ENCODE measurements around the gene PAIP2.
"Not testable (repeated sequence)": the region's sequence is repeated elsewhere in the genome, so short reads cannot be mapped to it uniquely, and the experiment has no call there.

Gene PAIP2

GRCh38 chr5:139354186-139354585 is 12.5 kb downstream of the PAIP2 start:
- TF ChIP-seq CTCF (IDR thresholded peaks at IDR 0.05; ENCODE audit: low read depth, low read length, missing control alignments) = no peak
- DNase-seq (ENCODE audit: extremely low read depth, low read depth) = no peak
- no peak overlapping the region for H3K4me3 ChIP-seq (replicated peaks; ENCODE audit: low read depth, low read length)

- not testable (repeated sequence) for H3K4me3 ChIP-seq (replicated peaks; ENCODE audit: low read depth, low read length); DNase-seq (ENCODE audit: extremely low read depth, low read depth)
Measured at GRCh38 chr5:139355900-139356299, 14.2 kb downstream of the PAIP2 start.

GRCh38 chr5:139358064-139358463 is 16.4 kb downstream of the PAIP2 start:
- no peak for TF ChIP-seq CTCF (IDR thresholded peaks at IDR 0.05; ENCODE audit: low read depth, low read length, missing control alignments)
- no peak for DNase-seq (ENCODE audit: extremely low read depth, low read depth)
- no peak overlapping the region for H3K4me3 ChIP-seq (replicated peaks; ENCODE audit: low read depth, low read length)

GRCh38 chr5:139360384-139360783 is 18.7 kb downstream of the PAIP2 start:
- no peak for TF ChIP-seq CTCF (IDR thresholded peaks at IDR 0.05; ENCODE audit: low read depth, low read length, missing control alignments)
- no peak overlapping the region for H3K4me3 ChIP-seq (replicated peaks; ENCODE audit: low read depth, low read length)
- no peak for DNase-seq (ENCODE audit: extremely low read depth, low read depth)

GRCh38 chr5:139361835-139362429 is 20.3 kb downstream of the PAIP2 start:
- no peak for TF ChIP-seq CTCF (IDR thresholded peaks at IDR 0.05; ENCODE audit: low read depth, low read length, missing control alignments)
- no peak for DNase-seq (ENCODE audit: extremely low read depth, low read depth)
- H3K4me3 ChIP-seq (replicated peaks; ENCODE audit: low read depth, low read length) = no peak overlapping the region

- no peak overlapping the region for H3K4me3 ChIP-seq (replicated peaks; ENCODE audit: low read depth, low read length)
- TF ChIP-seq CTCF (IDR thresholded peaks at IDR 0.05; ENCODE audit: low read depth, low read length, missing control alignments) = no peak
- DNase-seq (ENCODE audit: extremely low read depth, low read depth) = no peak
Measured at GRCh38 chr5:139363937-139364336, 22.3 kb downstream of the PAIP2 start.

- no peak for DNase-seq (ENCODE audit: extremely low read depth, low read depth)
- no peak for TF ChIP-seq CTCF (IDR thresholded peaks at IDR 0.05; ENCODE audit: low read depth, low read length, missing control alignments)
- no peak overlapping the region for H3K4me3 ChIP-seq (replicated peaks; ENCODE audit: low read depth, low read length)
Measured at GRCh38 chr5:139364466-139364865, 22.8 kb downstream of the PAIP2 start.

All from HFF-Myc (cell line).